GM23248 (cell line): ENCODE results near the gene NHP2. TPM values are rescaled to one million over a fixed set of nuclear protein-coding genes. Genes with fewer than 3 reads are reported as not detected.

Experiments
- DNase-seq: peaks from one replicate; pipeline ENCODE4 v3.0.0-alpha.2; 2015
- H2AFZ ChIP-seq: fragments of 200-600 bp; sonication (generic); 2 replicates; pipeline ENCODE4 v1.6.1; 2016; ENCODE audit warnings: antibody characterized with exemption
- H3F3A ChIP-seq: fragments of 200-600 bp; sonication (generic); 2 replicates; pipeline ENCODE4 v1.6.1; 2016; ENCODE audit warnings: mild to moderate bottlenecking, antibody characterized with exemption, mixed run types; ENCODE audit not compliant: insufficient read depth
- H3K27ac ChIP-seq: fragments of 200-600 bp; sonication (generic); 2 replicates; pipeline ENCODE4 v1.5.1; 2016; ENCODE audit warnings: mild to moderate bottlenecking
- H3K27me3 ChIP-seq: fragments of 200-600 bp; sonication (generic); replicated peaks from 2 replicates; pipeline ENCODE4 v1.6.1; 2016; ENCODE audit warnings: mild to moderate bottlenecking; ENCODE audit not compliant: insufficient read depth
- H3K36me3 ChIP-seq: fragments of 200-600 bp; sonication (generic); 2 replicates; pipeline ENCODE4 v1.6.1; 2016; ENCODE audit warnings: low read depth, mild to moderate bottlenecking
- H3K4me1 ChIP-seq: fragments of 200-600 bp; sonication (generic); 2 replicates; pipeline ENCODE4 v1.6.1; 2016; ENCODE audit warnings: mild to moderate bottlenecking; ENCODE audit not compliant: insufficient read depth
- H3K4me2 ChIP-seq: fragments of 200-600 bp; sonication (generic); one replicate; pipeline ENCODE4 v1.6.1; 2016; ENCODE audit warnings: mild to moderate bottlenecking; ENCODE audit not compliant: unreplicated experiment
- H3K4me3 ChIP-seq: fragments of 200-600 bp; sonication (generic); 2 replicates; pipeline ENCODE4 v1.5.1; 2016; ENCODE audit warnings: mild to moderate bottlenecking
- H3K79me2 ChIP-seq: fragments of 200-600 bp; sonication (generic); 2 replicates; pipeline ENCODE4 v1.6.1; 2016; ENCODE audit warnings: mild to moderate bottlenecking; ENCODE audit not compliant: insufficient read depth
- H3K9ac ChIP-seq: fragments of 200-600 bp; sonication (generic); 2 replicates; pipeline ENCODE4 v1.6.1; 2016; ENCODE audit warnings: mild to moderate bottlenecking
- H3K9me2 ChIP-seq: fragments of 200-600 bp; sonication (generic); 2 replicates; pipeline ENCODE4 v1.6.1; 2016; ENCODE audit warnings: mixed run types, mild to moderate bottlenecking, moderate library complexity; ENCODE audit not compliant: insufficient read depth
- H3K9me3 ChIP-seq: fragments of 200-600 bp; sonication (generic); one replicate; pipeline ENCODE4 v1.6.1; 2017; ENCODE audit warnings: low read depth
- H4K20me1 ChIP-seq: fragments of 200-600 bp; sonication (generic); 2 replicates; pipeline ENCODE4 v1.6.0; 2016; ENCODE audit not compliant: insufficient read depth
- EZH2 ChIP-seq: fragments of 200-600 bp; sonication (generic); IDR thresholded peaks from 2 replicates; pipeline ENCODE4 v1.6.1; 2018; ENCODE audit warnings: antibody characterized with exemption, mild to moderate bottlenecking; ENCODE audit not compliant: insufficient read depth, poor library complexity, severe bottlenecking
- EZH2phosphoT487 ChIP-seq: fragments of 200-600 bp; sonication (generic); IDR thresholded peaks from 2 replicates; pipeline ENCODE4 v1.6.1; 2018; ENCODE audit warnings: antibody characterized with exemption, moderate library complexity, mild to moderate bottlenecking, low read depth; ENCODE audit not compliant: insufficient read depth
- WGBS, 2 experiments: methylation state at CpG; one replicate each; pipeline ENCODE4 v1.1.6; 2015 to 2017; ENCODE audit warnings: low lambda C conversion rate in 2 of 2, low coverage in 1 of 2; ENCODE audit errors: missing lambda C conversion rate in 2 of 2; 5-methylcytosine and 5-hydroxymethylcytosine counted together
- in situ Hi-C: fragments of 300-500 bp; cut with MboI; formaldehyde crosslinking; loops from 2 replicates; pipeline ENCODE4 v1.15.0; 2020
- polyA plus RNA-seq: library from polyadenylated mRNA; unstranded; fragments of >200 nt; fragmentation: Nextera tagmentation; extraction: Ambion mirVana; gene quantifications from 2 replicates; pipeline ENCODE4 v1.2.1, GENCODE V29; 2016
- total RNA-seq: library from RNA; depleted of rRNA; stranded (reverse); fragments of >200 nt; shearing (Covaris generic); gene quantifications from 2 replicates; pipeline ENCODE4 v1.2.3, GENCODE V29; 2014

Gene NHP2
- total and polyA plus RNA-seq, 2 experiments from 2014 or later, result 203 to 232 TPM

DNA sequence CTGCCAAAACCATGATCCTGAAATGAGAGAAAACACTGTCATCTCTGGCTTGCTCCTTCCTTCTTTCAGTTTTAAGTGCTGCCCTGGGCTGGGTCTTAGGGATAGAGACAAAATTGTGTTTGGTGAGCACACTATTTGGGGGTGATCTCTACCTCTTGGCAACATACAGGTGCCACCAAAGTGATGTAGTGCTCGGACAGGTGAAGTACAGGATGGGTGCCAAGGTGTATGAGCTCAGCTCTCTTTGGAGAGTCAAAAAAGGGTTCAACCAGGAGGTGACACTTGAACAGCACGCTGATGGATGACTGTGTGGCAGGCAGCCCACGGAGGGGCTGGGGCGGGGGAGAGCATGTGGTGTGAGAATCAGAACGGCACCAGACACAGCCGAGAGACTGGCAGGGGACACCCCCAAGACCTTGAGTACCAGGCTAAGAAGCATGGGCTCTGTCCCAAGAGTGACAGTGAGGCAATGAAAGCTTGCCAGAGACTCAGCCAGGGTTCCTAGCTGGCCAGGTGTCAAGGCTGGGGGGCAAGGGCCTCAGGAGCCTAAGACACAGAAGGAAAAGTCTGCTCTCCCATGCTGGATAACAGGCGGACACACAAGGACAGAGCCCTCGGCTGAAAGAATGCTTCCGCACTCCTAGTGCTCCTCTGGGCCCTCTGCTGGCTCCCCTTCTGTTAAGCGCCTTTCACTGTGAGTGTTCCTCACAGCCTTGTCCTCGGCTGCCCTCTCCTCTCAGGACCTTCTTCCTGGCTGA lies 2.5 kb downstream of the NHP2 start:
- H4K20me1 ChIP-seq, result no peaks in the 10 kb centered on the region
- H3K9me2 ChIP-seq, result no peaks in the 10 kb centered on the region
- H3K4me3 ChIP-seq, result no peak overlapping the region
- H3K9me3 ChIP-seq, result no peaks in the 10 kb centered on the region
- no peak overlapping the region for H3K27ac ChIP-seq
- peaks cover 19% of the 10 kb centered on the region for H3K79me2 ChIP-seq
- H3K9ac ChIP-seq, result peak overlapping the region; percentile 92; the same call in 1 of the 2 replicates
- H3K27me3 ChIP-seq, result no peaks in the 10 kb centered on the region
- TF ChIP-seq EZH2 (no peak), EZH2phosphoT487 (no peak)
- in situ Hi-C loops, result loop anchor here (25.0 kb wide), 1 partner anchor 539 kb away; the partner anchor contains the start of gene B4GALT7
- peak; percentile 46 for DNase-seq
- H3F3A ChIP-seq, result peaks cover 7% of the 10 kb centered on the region; the same call in 1 of the 2 replicates
- H3K36me3 ChIP-seq, result peaks cover 17% of the 10 kb centered on the region
- WGBS, 2 experiments, result 74 to 77% methylated on average over 11 of the region's 11 CpGs
- no peak overlapping the region for H2AFZ ChIP-seq
- H3K4me2 ChIP-seq, result no peak overlapping the region
- H3K4me1 ChIP-seq, result peaks cover 8% of the 10 kb centered on the region; the same call in 1 of the 2 replicates

DNA sequence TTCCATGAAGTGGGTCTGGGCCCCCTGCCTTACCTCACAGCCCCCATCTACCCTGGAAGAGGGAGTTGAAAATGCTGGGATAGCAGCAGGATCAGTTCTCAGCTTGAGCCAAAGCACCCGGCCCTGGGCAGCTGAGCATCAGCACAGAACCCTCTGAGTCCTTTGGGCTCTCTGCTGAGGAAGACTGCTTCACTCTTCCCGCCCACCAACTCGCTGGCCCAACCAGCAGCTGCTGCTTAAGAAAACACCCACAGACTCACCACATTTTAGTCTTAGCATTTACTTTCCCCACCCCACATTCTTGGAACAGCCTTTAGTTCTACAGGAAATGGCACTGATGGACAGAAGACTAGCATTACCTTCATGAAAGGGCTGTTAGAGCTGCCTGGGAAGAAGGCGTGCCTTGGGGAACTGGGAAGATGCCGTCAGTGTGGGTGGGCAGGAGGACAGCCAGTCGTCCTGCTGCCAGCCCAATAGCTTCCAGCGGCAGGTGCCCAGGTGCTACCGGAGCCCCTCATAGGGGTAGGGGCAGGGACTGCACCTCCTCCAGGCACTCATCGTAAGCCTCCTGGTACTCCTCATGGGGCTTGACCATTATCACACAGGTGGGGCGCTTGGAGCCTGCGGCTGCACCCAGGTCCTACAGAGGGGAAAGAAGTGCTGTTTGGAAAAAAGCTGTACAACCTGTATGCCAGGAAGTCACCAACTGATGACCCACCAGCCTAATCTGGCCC lies 4.3 kb downstream of the NHP2 start:
- no peak for TF ChIP-seq EZH2
- TF ChIP-seq EZH2phosphoT487, result no peak
- 85 to 88% methylated on average over 11 of the region's 11 CpGs for WGBS, 2 experiments
- in situ Hi-C loops, result no loop called here
- peaks cover 19% of the 10 kb centered on the region for H3K79me2 ChIP-seq
- H3K4me1 ChIP-seq, result peaks cover 8% of the 10 kb centered on the region; the same call in 1 of the 2 replicates
- H3K9ac ChIP-seq, result no peak overlapping the region
- DNase-seq, result peak; percentile 30
- H3K9me2 ChIP-seq, result no peaks in the 10 kb centered on the region
- no peak overlapping the region for H3K27ac ChIP-seq
- H3K4me3 ChIP-seq, result no peak overlapping the region
- H2AFZ ChIP-seq, result no peak overlapping the region
- H3K4me2 ChIP-seq, result no peak overlapping the region
- H3K36me3 ChIP-seq, result peaks cover 17% of the 10 kb centered on the region
- no peaks in the 10 kb centered on the region for H3K9me3 ChIP-seq
- H4K20me1 ChIP-seq, result no peaks in the 10 kb centered on the region
- H3K27me3 ChIP-seq, result no peaks in the 10 kb centered on the region
- peaks cover 11% of the 10 kb centered on the region; the same call in 1 of the 2 replicates for H3F3A ChIP-seq

DNA sequence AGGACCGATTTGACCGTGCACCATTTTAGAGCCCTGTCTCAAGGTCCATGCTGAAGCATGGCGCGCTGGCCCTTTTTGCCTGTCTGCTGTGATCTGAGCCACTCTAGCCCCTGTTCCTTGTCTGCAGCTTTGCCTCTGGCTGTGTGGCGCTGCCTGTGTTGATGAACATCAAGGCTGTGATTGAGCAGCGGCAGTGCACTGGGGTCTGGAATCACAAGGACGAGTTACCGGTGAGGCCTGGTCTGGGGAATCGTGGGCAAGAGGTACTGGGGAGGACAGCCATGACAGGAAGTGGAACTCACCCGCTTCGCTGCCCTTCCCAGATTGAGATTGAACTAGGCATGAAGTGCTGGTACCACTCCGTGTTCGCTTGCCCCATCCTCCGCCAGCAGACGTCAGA lies 6.3 kb downstream of the NHP2 start:
- Histone ChIP-seq H3K27me3 (no peaks in the 10 kb centered on the region), H3K9ac (no peak overlapping the region), H3K9me2 (no peaks in the 10 kb centered on the region), H3K36me3 (peaks cover 17% of the 10 kb centered on the region), H3F3A (peaks cover 11% of the 10 kb centered on the region; the same call in 1 of the 2 replicates), H3K4me2 (no peak overlapping the region), H2AFZ (no peak overlapping the region), H3K4me1 (peaks cover 3% of the 10 kb centered on the region; the same call in 1 of the 2 replicates), H3K4me3 (no peak overlapping the region), H3K27ac (no peak overlapping the region), H3K79me2 (peaks cover 10% of the 10 kb centered on the region), H3K9me3 (no peaks in the 10 kb centered on the region), H4K20me1 (no peaks in the 10 kb centered on the region)
- in situ Hi-C loops, result no loop called here
- TF ChIP-seq EZH2, result no peak
- no peak for TF ChIP-seq EZH2phosphoT487
- WGBS, 2 experiments, result 91 to 92% methylated on average over 15 of the region's 15 CpGs
- DNase-seq, result no peak

DNA sequence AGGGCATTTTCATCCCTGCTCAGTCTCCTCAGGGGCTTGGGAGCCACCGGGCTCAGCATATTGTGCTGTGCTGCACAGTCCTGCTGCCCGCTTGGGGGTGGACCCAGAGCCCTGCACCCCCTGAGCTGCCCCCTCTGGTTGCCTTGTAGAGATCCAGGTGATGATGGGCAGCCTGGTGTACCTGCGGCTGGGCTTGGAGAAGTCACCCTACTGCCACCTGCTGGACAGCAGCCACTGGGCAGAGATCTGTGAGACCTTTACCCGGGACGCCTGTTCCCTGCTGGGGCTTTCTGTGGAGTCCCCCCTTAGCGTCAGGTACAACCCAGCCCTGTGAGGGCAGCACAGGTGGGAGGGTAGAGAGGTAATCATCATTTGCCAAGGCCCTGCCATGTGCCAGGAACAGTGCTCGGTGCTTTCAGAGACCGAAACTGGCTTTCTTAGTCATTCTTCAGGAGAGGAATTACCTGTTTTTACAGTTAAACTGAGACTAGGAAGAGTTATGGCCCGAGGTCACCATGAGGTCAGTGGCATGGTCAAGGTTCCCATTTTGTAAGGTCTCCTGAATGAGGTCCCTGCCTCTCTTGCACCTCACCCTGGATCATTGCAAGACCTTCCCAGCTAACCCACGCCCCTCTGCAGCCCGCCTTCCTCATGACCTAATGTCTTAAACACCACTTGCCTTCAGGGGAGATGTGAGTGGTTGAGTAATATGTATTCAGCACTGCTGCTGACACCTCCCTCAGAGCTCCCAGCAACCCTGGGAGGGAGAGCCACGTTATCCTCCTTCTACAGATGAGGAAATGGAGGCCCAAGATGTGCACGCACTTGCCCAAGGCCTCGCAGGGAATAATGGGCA lies 7.5 kb downstream of the NHP2 start:
- Histone ChIP-seq H3K4me1 (no peaks in the 10 kb centered on the region), H4K20me1 (no peaks in the 10 kb centered on the region), H3F3A (peaks cover 11% of the 10 kb centered on the region; the same call in 1 of the 2 replicates), H3K27ac (no peak overlapping the region), H3K36me3 (peaks cover 17% of the 10 kb centered on the region), H2AFZ (no peak overlapping the region), H3K79me2 (no peaks in the 10 kb centered on the region), H3K4me3 (no peak overlapping the region), H3K4me2 (no peak overlapping the region), H3K9me2 (no peaks in the 10 kb centered on the region), H3K9ac (no peak overlapping the region), H3K27me3 (no peaks in the 10 kb centered on the region), H3K9me3 (no peaks in the 10 kb centered on the region)
- in situ Hi-C loops, result no loop called here
- DNase-seq, result peak; percentile 67
- 68% methylated on average over 14 of the region's 14 CpGs for WGBS, 2 experiments
- TF ChIP-seq EZH2phosphoT487, result no peak
- TF ChIP-seq EZH2, result no peak
